Articular chondrocyte of knee joint (primary cell): Measurements from ENCODE around the gene IDUA. TPM values are rescaled to one million over a fixed set of nuclear protein-coding genes. Genes with fewer than 3 reads are reported as not detected.

Experiments
- total RNA-seq: library from RNA; depleted of rRNA; stranded (reverse); fragments of >200 nt; gene quantifications from 2 replicates; pipeline ENCODE4 v1.2.3, GENCODE V29; 2012

The IDUA gene
- 15.0 and 21.1 TPM in 2 replicates for total RNA-seq

GRCh38 chr4:986879-987623 is at the start of gene IDUA:
Gene IDUA, plus strand, starts transcription at chr4:987044. Its CDS starts 41 bp downstream, at chr4:987085.

GRCh38 chr4:973431-974397 is 13.1 kb upstream of the IDUA start, which contains the start of gene DGKQ:
Gene DGKQ, minus strand, starts transcription at chr4:973569. Its CDS starts 87 bp downstream, at chr4:973482.

GRCh38 chr4:993111-994029 is 6.5 kb downstream of the IDUA start, which contains the start of gene SLC26A1:
Gene SLC26A1, minus strand, starts transcription at chr4:993404. Its CDS starts 1,701 bp downstream, at chr4:991703.

GRCh38 chr4:1011022-1011665 is 24.3 kb downstream of the IDUA start, which contains the start of gene FGFRL1:
Gene FGFRL1, plus strand, starts transcription at chr4:1011626. Its CDS starts 860 bp downstream, at chr4:1012486.

Other genes with a start within 250 kb of the IDUA start
- 0.13 TPM in 1 of 2 replicates, not detected in the other for gene CPLX1, start 160.9 kb upstream of the IDUA start, total RNA-seq
- gene GAK, start 54.7 kb upstream of the IDUA start, total RNA-seq = 41.3 and 44.2 TPM in 2 replicates
- gene TMEM175, start 54.6 kb upstream of the IDUA start, total RNA-seq = 9.6 and 11.1 TPM in 2 replicates
- 7.7 and 8.0 TPM in 2 replicates for gene DGKQ, start 13.5 kb upstream of the IDUA start, total RNA-seq
- 0.26 and 0.43 TPM in 2 replicates for gene SLC26A1, start 6.4 kb downstream of the IDUA start, total RNA-seq
- gene FGFRL1, start 24.6 kb downstream of the IDUA start, total RNA-seq = 58.7 and 68.5 TPM in 2 replicates
- gene RNF212, start 126.5 kb downstream of the IDUA start, total RNA-seq = 9.2 and 9.5 TPM in 2 replicates
- gene SPON2, start 185.5 kb downstream of the IDUA start, total RNA-seq = 23.7 and 27.6 TPM in 2 replicates